NCI-H524 (cell line): Measurements from ENCODE around the gene ING2.
"Not testable (repeated sequence)": the region's sequence is repeated elsewhere in the genome, so short reads cannot be mapped to it uniquely, and the experiment has no call there.

Experiments used
- DNase-seq, 2 experiments: peaks; one replicate each; lab custom pipeline; 2025; lab: John Stamatoyannopoulos, UW

ING2 gene

GRCh38 chr4:183504930-183505610 lies at the start of gene ING2:
Gene ING2 (plus strand): TSS chr4:183505058. CDS start chr4:183505196, 138 bp downstream.
- DNase-seq: peak; percentile 45 to 61

GRCh38 chr4:183455431-183456195 lies 49.2 kb upstream of the ING2 start:
- DNase-seq: no peak

- DNase-seq: no peak
Measured at GRCh38 chr4:183458005-183458404, 46.9 kb upstream of the ING2 start.

- not testable (repeated sequence) for DNase-seq
Measured at GRCh38 chr4:183463903-183464619, 40.8 kb upstream of the ING2 start.

GRCh38 chr4:183465879-183466278 lies 39.0 kb upstream of the ING2 start:
- not testable (repeated sequence) for DNase-seq

GRCh38 chr4:183467246-183467645 lies 37.6 kb upstream of the ING2 start:
- DNase-seq: no peak

GRCh38 chr4:183468210-183469095 lies 36.4 kb upstream of the ING2 start:
- DNase-seq: no peak

- no peak for DNase-seq
Measured at GRCh38 chr4:183469285-183469684, 35.6 kb upstream of the ING2 start.

GRCh38 chr4:183469936-183470335 lies 34.9 kb upstream of the ING2 start:
- DNase-seq: no peak

- no peak for DNase-seq
Measured at GRCh38 chr4:183470821-183471220, 34.0 kb upstream of the ING2 start.

- DNase-seq: peak; percentile 18 to 55
Measured at GRCh38 chr4:183471946-183472708, 32.7 kb upstream of the ING2 start.

- no peak for DNase-seq
Measured at GRCh38 chr4:183478123-183478522, 26.7 kb upstream of the ING2 start.

GRCh38 chr4:183478926-183479325 lies 25.9 kb upstream of the ING2 start:
- no peak for DNase-seq

- not testable (repeated sequence) for DNase-seq
Measured at GRCh38 chr4:183482515-183483095, 22.3 kb upstream of the ING2 start.

- DNase-seq: no peak
Measured at GRCh38 chr4:183483997-183484396, 20.9 kb upstream of the ING2 start.

GRCh38 chr4:183485411-183486160 lies 19.3 kb upstream of the ING2 start:
- no peak for DNase-seq

GRCh38 chr4:183492791-183493222 lies 12.1 kb upstream of the ING2 start:
- DNase-seq: no peak

- DNase-seq: no peak
Measured at GRCh38 chr4:183493246-183493645, 11.6 kb upstream of the ING2 start.

- no peak for DNase-seq
Measured at GRCh38 chr4:183495184-183495583, 9.7 kb upstream of the ING2 start.

GRCh38 chr4:183499389-183499788 lies 5.5 kb upstream of the ING2 start:
- DNase-seq: no peak
